DMS53 treated with DMSO at 0.1 percent for 48 hours (cell line): ENCODE data around the gene CPAMD8.
"Not testable (repeated sequence)": the region's sequence is repeated elsewhere in the genome, so short reads cannot be mapped to it uniquely, and the experiment has no call there.

ENCODE experiments used
- DNase-seq: peaks from one replicate; lab custom pipeline; 2025; ENCODE audit not compliant: unreplicated experiment; lab: John Stamatoyannopoulos, UW

Gene CPAMD8

DNA sequence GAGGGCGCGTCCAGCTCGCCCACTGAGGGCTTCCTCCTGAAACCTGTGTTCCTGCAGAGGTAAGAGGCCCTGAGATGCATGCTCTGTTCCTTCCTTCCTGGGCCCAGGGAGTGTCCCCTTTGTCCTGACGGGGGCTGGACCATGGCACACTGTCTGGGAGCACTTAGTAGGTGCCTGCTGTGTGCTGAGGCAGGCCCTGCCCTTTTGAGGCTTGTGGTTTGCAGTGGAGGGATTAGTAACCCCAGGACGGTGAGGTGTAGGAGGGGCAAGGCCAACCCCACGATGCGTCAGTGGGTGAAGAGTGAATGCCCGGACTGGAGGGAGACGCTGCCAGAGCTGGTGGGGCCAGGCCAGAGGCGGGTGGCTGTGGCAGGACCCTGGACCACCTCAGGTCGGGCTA, 149.0 kb downstream of the CPAMD8 start:
- no peak for DNase-seq

DNA sequence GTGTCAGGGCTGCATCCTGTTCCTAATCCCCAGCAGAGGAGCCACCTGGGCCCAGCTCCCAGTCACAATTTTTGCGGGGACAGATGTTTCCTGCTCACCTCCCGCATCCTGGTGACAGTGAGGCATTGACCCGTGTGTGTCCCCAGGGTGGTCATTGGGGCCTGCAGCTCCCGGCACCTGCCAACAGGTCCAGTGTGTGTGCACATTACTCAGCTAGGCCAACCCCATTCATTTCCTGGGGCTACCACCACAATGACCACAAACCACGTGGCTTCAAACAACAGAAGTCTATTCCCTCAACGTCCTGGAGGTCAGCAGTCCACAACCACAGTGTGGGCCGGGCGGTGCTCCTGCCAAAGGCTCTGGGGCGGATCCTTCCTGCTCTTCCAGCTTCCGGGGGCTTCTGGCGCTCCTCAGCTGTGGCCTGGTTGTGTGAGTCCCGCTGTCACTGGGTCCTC, 149.7 kb downstream of the CPAMD8 start:
- no peak for DNase-seq

DNA sequence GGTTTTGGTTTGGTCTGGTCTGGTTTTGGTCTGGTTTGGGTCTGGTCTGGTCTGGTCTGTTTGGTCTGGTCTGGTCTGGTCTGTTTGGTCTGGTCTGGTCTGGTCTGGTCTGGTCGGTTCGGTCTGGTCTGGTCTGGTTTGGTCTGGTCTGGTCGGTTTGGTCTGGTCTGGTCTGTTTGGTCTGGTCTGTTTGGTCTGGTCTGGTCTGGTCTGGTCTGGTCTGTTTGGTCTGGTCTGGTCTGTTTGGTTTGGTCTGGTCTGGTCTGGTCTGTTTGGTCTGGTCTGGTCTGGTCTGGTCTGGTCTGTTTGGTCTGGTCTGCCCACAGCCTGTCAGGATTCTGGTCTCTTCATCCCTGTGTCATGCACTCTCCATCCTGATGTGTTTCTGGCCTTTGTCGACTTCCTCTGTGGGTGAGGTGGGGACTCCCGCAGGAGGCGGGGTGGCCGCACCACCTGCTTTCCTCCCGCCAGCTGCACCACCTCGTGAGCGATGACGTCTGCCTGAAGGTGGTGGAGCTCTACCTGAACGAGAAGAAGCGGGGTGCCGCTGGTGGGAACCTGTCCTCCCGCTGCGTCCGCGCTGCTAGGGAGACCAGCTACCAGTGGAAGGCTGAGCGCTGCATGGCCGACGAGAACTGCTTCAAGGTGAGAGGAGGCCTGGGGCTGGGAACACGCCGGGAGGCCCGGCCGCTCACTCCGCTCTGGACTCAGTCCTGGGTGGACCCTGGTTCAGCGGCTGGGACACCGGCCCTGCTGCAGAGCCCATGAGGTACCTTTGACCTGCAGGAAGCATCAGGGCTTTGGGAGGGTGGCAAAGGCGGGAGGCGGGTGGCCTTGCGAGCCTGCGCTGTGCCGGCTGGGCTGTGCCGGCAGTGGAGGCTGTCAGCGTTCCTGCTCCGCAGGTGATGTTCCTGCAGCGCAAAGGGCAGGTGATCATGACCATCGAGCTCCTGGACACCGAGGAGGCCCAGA, 150.7 kb downstream of the CPAMD8 start:
- no peak for DNase-seq

DNA sequence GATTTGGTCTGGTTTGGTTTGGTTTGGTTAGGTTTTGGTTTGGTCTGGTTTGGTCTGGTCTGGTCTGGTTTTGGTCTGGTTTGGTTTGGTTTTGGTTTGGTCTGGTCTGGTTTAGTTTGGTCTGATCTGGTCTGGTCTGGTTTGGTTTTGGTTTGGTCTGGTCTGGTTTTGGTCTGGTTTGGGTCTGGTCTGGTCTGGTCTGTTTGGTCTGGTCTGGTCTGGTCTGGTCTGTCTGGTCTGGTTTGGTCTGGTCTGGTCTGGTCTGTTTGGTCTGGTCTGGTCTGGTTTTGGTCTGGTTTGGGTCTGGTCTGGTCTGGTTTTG, 151.7 kb downstream of the CPAMD8 start:
- DNase-seq, result not testable (repeated sequence)

DNA sequence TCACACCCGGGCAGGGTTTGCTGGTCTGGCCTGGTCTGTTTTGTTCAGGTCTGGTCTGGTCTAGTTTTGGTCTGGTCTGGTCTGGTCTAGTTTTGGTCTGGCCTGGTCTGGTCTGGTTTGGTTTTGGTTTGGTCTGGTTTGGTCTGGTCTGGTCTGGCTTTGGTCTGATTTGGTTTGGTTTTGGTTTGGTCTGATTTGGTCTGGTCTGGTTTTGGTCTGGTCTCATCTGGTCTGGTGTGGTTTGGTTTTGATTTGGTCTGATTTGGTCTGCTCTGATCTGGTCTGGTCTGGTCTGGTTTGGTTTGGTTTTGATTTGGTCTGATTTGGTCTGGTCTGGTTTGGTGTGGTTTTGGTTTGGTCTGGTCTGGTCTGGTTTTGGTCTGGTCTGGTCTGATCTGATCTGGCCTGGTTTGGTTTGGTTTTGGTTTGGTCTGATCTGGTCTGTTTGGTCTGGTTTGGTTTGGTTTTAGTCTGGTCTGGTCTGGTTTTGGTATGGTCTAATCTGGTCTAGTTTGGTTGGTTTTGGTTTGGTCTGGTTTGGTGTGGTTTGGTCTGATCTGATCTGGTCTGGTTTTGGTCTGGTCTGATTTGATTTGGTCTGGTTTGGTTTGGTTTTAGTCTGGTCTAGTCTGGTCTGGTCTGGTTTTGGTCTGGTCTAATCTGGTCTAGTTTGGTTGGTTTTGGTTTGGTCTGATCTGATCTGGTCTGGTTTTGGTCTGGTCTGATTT, 152.2 kb downstream of the CPAMD8 start:
- no peak for DNase-seq

DNA sequence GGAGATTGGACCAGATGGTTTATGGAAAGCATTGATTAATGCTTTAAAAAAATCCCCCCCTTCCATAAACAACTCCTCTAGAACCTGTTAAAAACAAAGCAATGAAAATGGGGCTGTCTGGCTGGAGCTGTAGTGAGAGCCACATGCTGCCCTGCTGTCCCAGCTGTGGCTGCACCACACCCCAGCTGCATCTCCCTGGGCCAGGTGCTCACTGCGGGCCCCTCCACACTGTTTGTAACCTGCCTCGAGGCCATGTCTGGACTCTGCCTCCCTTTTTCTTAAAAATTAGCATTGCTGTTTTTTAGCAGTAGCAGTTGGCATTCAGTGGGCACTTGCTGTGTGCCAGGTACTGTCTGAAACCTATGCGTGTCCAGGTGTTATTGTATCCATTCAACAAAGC, 153.0 kb downstream of the CPAMD8 start:
- no peak for DNase-seq

DNA sequence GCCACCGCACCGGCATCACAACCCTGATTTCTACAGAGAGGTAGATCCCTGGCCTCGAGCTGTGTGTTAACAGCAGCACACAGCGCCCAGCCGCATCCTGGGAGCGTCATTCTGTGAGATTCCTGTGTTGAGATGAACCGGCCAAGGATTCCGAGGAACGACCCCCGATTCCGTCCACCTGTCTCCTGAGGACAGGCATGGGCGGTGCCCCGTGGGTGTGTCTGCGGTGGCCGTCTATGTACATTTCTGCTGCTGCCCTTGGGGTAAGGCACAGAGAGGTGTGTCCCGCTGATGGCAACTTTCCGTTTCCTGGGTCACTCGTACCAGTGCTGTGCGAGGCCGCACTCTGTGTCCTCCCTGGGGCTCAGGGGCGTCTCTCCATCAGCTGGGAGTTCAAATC, 153.9 kb downstream of the CPAMD8 start:
- no peak for DNase-seq

DNA sequence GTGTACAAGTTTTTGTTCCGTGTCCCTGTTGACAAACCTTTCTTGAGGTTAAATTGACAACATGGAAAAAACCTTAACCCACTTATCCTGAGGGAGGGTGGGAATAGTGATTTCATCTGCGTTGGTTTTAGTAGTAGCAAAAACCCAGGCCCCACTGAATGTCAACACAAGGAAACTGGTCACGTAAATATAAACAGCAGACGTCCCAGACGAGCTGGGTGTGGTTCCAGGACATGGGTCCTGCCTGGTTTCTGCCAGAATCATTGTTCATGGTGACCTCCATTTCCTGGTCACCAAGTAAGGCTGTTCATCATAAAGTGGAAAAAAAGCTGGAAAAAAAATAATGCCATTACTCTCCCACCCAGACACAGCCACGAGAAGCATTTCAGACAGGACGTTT, 154.7 kb downstream of the CPAMD8 start:
- DNase-seq, result no peak

DNA sequence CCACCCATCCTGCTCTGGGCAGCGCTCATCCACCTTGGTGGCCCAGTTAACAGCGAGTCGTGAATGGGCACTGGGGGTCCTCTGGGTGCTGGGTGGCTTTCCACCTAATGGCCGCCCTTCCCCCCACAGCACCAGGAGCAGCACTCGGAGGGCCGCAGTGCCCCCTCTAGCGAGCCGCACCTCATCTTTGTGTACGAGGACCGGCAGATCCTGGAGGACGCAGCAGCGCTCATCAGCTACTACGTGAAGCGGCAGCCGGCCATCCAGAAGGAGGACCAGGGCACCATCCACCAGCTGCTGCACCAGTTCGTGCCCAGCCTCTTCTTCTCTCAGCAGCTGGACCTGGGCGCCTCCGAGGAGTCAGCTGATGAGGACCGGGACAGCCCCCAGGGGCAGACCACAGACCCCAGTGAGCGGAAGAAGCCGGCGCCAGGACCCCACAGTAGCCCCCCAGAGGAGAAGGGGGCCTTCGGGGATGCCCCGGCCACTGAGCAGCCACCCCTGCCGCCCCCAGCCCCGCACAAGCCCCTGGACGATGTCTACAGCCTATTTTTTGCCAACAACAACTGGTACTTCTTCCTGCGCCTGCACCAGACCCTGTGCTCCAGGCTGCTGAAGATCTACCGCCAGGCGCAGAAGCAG, 157.2 kb downstream of the CPAMD8 start:
- no peak for DNase-seq

DNA sequence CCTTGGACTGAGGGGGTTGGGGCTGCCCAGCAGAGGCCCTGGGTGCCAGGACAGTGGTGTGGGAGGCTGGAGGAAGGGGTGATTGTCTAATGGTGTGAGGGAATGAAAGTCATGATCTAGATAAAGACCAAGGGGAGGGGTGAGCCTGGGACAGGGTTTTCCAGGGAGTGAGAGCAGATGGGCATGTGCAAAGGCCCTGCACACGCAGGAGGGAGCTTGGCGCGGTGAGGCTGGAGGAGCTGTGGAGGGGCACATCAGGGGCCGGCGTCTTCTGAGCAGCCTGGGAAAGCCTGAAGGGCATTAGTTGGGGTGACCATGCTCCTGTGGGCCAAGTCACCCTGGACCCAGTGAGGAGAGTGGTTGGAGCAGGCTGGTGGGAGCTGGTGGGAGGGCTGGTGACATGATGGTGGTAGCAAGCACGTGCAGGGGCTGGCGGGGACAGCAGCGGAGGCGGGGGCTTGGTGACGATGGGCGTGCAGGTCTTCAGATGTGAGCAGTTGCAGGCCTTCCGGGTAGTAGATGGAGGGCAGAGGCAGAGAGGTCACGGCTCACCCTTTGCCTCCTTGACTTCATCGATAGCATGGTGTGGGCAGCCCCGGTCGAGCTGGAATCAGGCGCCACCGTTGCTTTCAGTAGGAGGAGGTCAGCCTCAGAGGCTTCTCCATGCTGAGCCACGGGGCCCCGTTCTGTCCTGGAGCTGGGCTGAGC, 158.0 kb downstream of the CPAMD8 start:
- no peak for DNase-seq

DNA sequence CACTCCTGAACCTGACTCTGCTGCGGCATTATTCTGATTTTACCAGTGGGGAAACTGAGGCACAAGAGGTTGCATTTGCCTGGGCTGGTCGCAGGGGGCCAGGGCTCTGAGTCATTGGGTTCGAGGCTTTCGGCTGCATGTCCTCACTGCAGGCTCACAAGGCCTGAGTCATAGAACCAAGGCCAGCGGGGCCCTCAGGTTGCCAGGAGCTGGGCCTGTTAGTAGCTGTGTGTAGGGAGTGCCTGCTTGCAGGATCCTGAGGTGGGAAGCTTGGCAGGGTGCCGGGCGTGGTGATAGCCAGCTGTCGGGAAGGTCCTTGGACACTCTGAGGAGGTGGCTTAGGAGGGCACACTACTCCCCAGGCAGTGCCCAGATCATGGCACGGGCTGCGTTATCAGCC, 159.4 kb downstream of the CPAMD8 start:
- DNase-seq, result no peak

DNA sequence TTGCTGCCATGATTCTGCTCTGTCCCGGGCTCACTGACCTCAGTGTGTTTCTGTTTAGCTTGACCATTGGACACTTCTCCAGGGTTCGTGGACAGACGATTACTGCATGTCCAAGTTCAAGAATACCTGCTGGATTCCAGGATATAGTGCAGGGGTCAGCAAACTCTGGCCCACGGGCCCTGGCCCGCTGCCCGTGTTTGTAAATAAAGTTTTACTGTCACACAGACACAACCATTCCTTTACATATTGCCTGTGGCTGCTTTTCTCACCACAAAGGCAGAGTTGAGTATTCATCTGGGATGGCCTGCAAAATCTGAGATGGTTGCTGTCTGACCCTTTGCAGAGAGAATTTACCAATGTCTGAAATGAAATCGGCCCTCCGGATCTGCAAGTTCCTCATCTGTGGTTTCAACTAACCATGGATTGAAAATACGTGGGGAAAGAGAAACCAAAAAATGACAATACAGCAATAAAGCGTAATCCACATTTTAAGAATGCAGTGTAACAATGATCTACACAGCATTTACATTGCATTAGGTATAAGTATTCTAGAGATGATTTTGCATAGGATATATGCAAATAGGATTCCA, 163.7 kb downstream of the CPAMD8 start:
- no peak for DNase-seq

DNA sequence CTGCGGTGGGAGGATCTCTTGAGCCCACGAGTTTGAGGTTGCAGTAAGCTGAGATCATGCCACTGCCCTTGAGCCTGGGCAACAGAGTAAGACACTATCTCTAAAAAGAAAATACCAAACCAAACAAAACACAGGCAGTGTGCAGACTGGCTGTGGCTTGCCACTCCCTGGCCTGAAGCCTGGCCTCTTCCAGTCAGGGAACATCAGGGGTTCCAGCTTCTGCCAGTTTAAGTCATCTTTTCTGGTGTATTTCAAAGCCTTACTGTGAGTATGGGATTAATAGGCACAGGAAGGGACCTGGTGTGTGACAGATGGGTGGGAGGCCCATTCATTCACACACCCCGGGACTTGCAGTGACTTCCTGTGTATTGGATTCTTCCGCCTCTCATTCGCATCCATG, 164.8 kb downstream of the CPAMD8 start:
- no peak for DNase-seq

DNA sequence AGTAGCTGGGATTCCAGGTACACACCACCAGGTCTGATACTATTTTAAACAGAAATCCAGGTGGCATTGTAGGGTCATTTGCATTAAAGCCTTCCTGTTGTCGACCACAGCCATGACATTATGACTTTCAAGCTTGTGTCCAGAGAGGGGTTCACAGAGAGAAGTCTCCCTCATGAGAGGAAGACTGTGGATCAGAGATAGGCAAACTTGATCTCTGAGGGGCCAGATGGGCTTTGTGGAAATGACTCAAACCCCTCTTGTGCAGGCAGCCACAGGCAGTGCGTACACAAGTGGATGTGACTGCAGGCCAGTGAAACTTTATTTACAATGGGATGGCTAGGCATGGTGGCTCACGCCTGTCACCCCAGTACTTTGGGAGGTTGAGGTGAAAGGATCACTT, 165.6 kb downstream of the CPAMD8 start:
- DNase-seq, result no peak

DNA sequence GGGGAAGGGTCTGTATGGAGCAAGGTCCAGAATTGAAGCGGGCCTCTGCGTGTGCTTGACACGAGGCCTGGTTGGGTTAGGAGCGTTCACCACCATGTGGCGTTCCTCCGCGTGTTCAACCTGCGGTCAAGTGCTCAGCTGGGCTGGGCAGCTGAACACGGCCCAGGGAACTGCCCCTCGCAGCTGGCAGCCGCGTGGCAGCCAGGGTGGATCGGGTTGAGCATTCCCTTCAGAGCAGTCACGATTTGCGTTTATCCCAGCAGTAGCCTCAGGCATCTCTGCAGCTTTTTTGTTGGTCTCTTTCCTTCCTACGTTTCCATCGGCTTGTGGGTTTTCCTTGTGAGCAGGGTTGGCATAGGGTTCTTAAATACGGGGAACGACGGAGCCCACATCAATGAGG, 166.5 kb downstream of the CPAMD8 start:
- DNase-seq, result no peak

DNA sequence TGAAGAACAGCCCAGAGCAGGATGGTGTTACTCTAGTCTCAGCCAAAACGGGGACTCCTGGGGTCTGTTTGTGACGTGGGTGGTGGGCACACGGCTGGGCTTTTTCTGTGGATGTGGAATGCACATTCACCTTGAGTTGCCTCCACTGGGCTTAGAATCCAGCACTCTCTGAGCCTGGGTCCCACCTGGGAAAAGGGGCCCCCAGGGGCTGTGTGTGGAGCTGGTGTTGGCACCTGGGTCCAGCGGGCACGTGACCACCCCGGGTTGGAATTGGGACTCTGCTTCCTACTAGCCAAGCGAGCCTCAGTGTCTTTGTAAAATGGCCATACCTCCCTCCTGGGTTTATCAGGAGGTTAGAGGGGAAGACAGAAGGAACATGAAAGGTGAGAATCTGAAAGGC, 167.0 kb downstream of the CPAMD8 start:
- no peak for DNase-seq

DNA sequence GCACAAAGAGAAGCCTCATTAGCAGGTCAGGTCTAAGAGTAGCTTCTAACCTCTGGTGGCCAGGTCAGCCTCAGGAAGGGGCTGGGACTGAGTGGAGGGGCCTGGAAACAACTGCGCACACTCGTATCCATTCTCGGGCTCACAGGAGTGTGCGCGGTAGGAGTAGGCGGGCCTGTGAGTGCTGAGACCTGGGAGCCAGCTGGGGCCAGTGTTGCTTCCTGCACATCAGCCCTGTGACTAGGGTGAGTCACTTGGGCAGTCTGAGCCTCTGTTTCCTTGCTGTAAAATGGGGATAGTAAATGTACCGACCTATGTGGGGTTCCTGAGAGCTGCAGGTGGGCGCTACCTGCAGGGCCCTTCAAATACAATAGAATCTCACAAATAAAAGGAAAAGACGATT, 170.5 kb downstream of the CPAMD8 start:
- DNase-seq, result no peak

DNA sequence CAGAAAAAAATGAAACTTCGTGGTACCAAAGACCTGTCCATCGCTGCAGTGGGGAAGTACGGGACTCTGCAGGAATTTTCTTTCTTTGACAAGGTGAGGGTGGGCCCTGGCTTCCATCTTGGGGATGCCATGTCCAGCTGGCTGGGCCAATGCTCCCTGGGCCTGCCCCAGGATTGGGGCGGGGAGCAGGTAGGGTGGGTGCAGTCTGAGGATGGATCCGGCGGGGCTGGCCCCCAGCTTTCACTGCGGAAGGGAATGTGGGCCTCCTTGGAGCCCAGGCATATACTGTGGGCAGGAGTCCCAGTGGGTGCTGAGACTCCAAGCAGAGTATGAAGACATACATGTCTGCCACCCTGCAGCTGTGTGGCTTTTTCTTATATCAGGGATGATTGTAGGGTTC, 173.5 kb downstream of the CPAMD8 start:
- no peak for DNase-seq

DNA sequence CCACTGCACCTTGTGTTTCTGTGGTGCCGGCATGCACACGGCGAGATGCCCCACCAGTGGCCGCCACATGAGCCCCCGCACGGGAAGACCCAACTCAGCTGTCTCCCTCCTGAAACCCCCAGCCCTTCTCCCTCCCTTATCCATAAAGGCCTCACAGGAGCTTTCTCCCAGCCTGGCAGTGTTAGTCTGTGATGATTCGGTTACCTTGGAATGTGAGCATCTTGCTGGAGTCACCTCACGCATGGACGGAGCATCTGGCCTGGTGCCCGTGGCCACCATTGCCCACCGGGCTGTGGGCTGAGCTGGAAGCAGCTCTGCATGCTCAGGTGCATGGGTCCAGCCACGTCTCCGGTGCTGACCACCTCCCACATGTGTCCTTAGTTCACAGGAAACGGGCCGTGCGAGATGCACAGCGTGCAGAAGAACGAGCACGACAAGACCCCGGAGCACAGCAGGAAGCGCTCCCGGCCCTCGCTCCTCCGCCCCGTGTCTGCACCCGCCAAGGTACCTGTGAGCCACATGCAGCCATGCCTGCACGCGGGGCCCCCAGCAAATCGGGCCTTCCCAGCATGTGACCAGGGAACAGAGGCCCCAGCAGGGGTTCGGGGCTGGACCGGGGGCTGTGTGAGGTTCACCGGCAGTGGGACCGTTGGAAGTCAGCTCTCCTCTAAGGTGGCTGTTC, 175.4 kb downstream of the CPAMD8 start:
- no peak for DNase-seq

DNA sequence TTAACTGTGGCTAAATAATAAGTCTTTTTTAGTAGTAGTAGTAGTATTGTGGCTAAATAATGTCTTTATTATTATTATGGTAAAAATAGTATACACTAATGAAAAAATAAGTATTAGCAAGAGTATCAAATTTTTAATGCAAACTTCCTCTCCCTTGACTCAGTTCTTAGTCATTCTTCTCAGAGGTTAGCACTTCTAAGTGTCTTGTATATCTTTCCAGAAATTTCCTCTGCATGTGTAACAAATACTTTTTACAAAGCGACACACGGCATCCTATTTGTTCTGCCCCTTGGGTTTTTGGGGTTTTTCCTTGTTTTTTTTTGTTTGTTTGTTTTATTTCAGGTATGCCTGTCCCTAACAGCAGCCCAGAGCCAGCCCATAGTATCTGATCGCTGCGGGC, 176.5 kb downstream of the CPAMD8 start:
- DNase-seq, result no peak
